Cortex of kidney (tissue), 1 donor: ENCODE measurements around the gene MRPL10.
A peak's percentile ranks its signal among the peaks of the same experiment; 100 is the strongest.

ENCODE experiments used
- DNase-seq: peaks from one replicate; lab custom pipeline; 2025; lab: John Stamatoyannopoulos, UW

Gene MRPL10

GRCh38 chr17:47831003-47831933, at the start of gene MRPL10, which contains the start of gene LRRC46:
TSS of gene MRPL10 (minus strand) at chr17:47831541. CDS start at chr17:47831511, 30 bp downstream.
TSS of gene LRRC46 (plus strand) at chr17:47831670. CDS start at chr17:47831990, 320 bp downstream.
- peak; percentile 55 for DNase-seq

GRCh38 chr17:47879776-47880454, 48.6 kb upstream of the MRPL10 start:
- DNase-seq, result no peak

- no peak for DNase-seq
Measured at GRCh38 chr17:47879028-47879585, 47.8 kb upstream of the MRPL10 start.

- DNase-seq, result no peak
Measured at GRCh38 chr17:47878203-47879027, 47.1 kb upstream of the MRPL10 start.

GRCh38 chr17:47877368-47878034, 46.2 kb upstream of the MRPL10 start:
- DNase-seq, result no peak

GRCh38 chr17:47875011-47875985, 44.0 kb upstream of the MRPL10 start:
- no peak for DNase-seq

- DNase-seq, result no peak
Measured at GRCh38 chr17:47873200-47874090, 42.1 kb upstream of the MRPL10 start.

- DNase-seq, result no peak
Measured at GRCh38 chr17:47872651-47873161, 41.4 kb upstream of the MRPL10 start.

- DNase-seq, result no peak
Measured at GRCh38 chr17:47872019-47872650, 40.8 kb upstream of the MRPL10 start.

GRCh38 chr17:47871048-47871447, 39.7 kb upstream of the MRPL10 start:
- DNase-seq, result no peak

GRCh38 chr17:47870056-47870455, 38.7 kb upstream of the MRPL10 start:
- DNase-seq, result no peak

- no peak for DNase-seq
Measured at GRCh38 chr17:47869114-47869513, 37.8 kb upstream of the MRPL10 start.

- no peak for DNase-seq
Measured at GRCh38 chr17:47867813-47868533, 36.6 kb upstream of the MRPL10 start.

GRCh38 chr17:47866941-47867340, 35.6 kb upstream of the MRPL10 start:
- no peak for DNase-seq

GRCh38 chr17:47864791-47865216, 33.5 kb upstream of the MRPL10 start:
- no peak for DNase-seq

GRCh38 chr17:47862621-47863440, 31.5 kb upstream of the MRPL10 start:
- no peak for DNase-seq

- no peak for DNase-seq
Measured at GRCh38 chr17:47860386-47860785, 29.0 kb upstream of the MRPL10 start.
